A549 (cell line): Measurements from ENCODE around the gene SORD.
"Not testable (repeated sequence)": the region's sequence is repeated elsewhere in the genome, so short reads cannot be mapped to it uniquely, and the experiment has no call there.

Experiments
- CHD2 ChIP-seq: fragments of 150-350 bp; IDR thresholded peaks from 2 replicates; pipeline ENCODE4 v1.6.1; 2014; ENCODE audit warnings: low read length; ENCODE audit not compliant: partially characterized antibody
- CTCF ChIP-seq: fragments of >200 bp; sonication (Bioruptor Twin); formaldehyde crosslinking; IDR thresholded peaks from 3 replicates; pipeline ENCODE4 v1.5.1; 2016
- JUN ChIP-seq, 2 experiments: fragments of >200 bp; sonication (Bioruptor Twin); formaldehyde crosslinking; IDR thresholded peaks; 2 replicates in 1 of 2; 3 replicates in 1 of 2; pipeline ENCODE4 v1.6.1; 2016 to 2017
- MYC ChIP-seq: IDR thresholded peaks from 2 replicates; pipeline ENCODE4 v1.6.1; 2012; ENCODE audit warnings: mild to moderate bottlenecking, inconsistent platforms, low read length, improper control_type of control experiment, borderline replicate concordance
- POLR2A ChIP-seq: IDR thresholded peaks from 2 replicates; pipeline ENCODE4 v1.6.1; 2012; ENCODE audit warnings: mild to moderate bottlenecking, low read length
- POLR2AphosphoS2 ChIP-seq: conservative IDR thresholded peaks from 2 replicates; pipeline ENCODE4 v1.6.1; 2012; ENCODE audit warnings: low read length, improper control_type of control experiment, inconsistent platforms
- RCOR1 ChIP-seq: fragments of 150-350 bp; IDR thresholded peaks from 2 replicates; pipeline ENCODE4 v1.6.1; 2014; ENCODE audit warnings: antibody characterized with exemption, low read length, low read depth
- REST ChIP-seq: fragments of 200-600 bp; sonication (generic); IDR thresholded peaks from 2 replicates; pipeline ENCODE4 v1.6.1; 2016; ENCODE audit warnings: antibody characterized with exemption, mild to moderate bottlenecking, moderate library complexity
- USF2 ChIP-seq: fragments of 450-650 bp; IDR thresholded peaks from 2 replicates; pipeline ENCODE4 v1.6.1; 2014; ENCODE audit warnings: antibody characterized with exemption
- ZFP36 ChIP-seq: fragments of 450-650 bp; IDR thresholded peaks from 2 replicates; pipeline ENCODE4 v1.6.1; 2014; ENCODE audit warnings: borderline replicate concordance; ENCODE audit not compliant: partially characterized antibody
- TF ChIP-seq, protein P1 (sequence below): fragments of >200 bp; sonication (Bioruptor Twin); formaldehyde crosslinking; IDR thresholded peaks from 3 replicates; pipeline ENCODE4 v1.6.1; 2016
- TF ChIP-seq, protein P2 (sequence below): fragments of >200 bp; sonication (Bioruptor Twin); formaldehyde crosslinking; IDR thresholded peaks from 2 replicates; pipeline ENCODE4 v1.6.1; 2016

DNA sequence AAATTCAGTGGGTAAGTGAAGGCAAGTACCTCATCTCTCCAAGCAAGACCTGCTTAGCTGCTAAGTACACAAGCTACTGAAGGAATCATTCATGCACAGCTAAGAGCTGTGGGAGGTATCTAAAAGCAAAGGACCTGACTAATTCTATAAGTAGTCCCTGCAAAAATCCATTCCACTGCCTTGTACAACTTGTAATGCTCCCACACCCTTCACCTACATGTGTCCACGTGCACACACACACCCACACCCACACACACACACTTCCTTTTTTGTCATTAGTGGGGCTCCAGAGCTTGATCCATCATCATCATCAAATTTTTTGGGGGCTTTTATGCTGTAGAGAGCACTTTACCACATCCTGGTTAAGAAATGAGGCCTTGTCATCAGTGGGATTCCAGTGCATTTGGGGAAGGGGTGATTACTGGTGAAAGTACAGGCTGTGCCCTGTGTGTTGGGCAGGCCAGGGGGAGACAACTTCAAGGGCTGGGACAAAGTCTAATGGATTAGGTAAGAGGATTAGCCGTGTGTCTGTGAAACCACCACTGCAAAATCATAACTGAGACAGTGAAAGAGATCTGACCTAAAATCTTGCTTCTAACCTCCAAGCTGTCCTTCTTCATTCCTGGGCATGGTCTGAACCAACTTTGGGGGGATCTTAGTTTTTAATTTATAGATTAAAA, 19.1 kb upstream of the SORD start:
- TF ChIP-seq JUN (IDR thresholded peaks at IDR 0.05); CTCF; RCOR1; POLR2A; POLR2AphosphoS2; CHD2; ZFP36; REST; MYC; USF2: not testable (repeated sequence)
- TF ChIP-seq, protein P1, sequence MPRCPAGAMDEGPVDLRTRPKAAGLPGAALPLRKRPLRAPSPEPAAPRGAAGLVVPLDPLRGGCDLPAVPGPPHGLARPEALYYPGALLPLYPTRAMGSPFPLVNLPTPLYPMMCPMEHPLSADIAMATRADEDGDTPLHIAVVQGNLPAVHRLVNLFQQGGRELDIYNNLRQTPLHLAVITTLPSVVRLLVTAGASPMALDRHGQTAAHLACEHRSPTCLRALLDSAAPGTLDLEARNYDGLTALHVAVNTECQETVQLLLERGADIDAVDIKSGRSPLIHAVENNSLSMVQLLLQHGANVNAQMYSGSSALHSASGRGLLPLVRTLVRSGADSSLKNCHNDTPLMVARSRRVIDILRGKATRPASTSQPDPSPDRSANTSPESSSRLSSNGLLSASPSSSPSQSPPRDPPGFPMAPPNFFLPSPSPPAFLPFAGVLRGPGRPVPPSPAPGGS = not testable (repeated sequence)
- TF ChIP-seq, protein P2, sequence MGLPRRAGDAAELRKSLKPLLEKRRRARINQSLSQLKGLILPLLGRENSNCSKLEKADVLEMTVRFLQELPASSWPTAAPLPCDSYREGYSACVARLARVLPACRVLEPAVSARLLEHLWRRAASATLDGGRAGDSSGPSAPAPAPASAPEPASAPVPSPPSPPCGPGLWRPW = not testable (repeated sequence)
